Mucosa of gallbladder (tissue), 1 donor: ENCODE measurements around the gene SCGB1A1. TPM values are rescaled to one million over a fixed set of nuclear protein-coding genes. Genes with fewer than 3 reads are reported as not detected.
"Not testable (repeated sequence)": the region's sequence is repeated elsewhere in the genome, so short reads cannot be mapped to it uniquely, and the experiment has no call there.

Experiments
- DNase-seq: peaks from one replicate; pipeline ENCODE4 v3.0.0-alpha.2; 2020; ENCODE audit warnings: low spot score
- total RNA-seq: library from RNA; stranded (reverse); gene quantifications from one replicate; pipeline ENCODE4 v1.2.1, GENCODE V29; 2021
- donor health status: DM: no; HTN: no; CAD: no.

The SCGB1A1 gene
- total RNA-seq = 2.7 TPM

GRCh38 chr11:62418733-62419132 is at the start of gene SCGB1A1:
Gene SCGB1A1 (plus strand): TSS chr11:62419033. CDS start chr11:62419096, 63 bp downstream.
- no peak for DNase-seq

- no peak for DNase-seq
Observed at GRCh38 chr11:62370743-62371440, 47.9 kb upstream of the SCGB1A1 start.

- DNase-seq = no peak
Observed at GRCh38 chr11:62372871-62373270, 46.0 kb upstream of the SCGB1A1 start.

GRCh38 chr11:62373464-62374119 is 45.2 kb upstream of the SCGB1A1 start:
- no peak for DNase-seq

- no peak for DNase-seq
Observed at GRCh38 chr11:62374801-62375200, 44.0 kb upstream of the SCGB1A1 start.

GRCh38 chr11:62378459-62379063 is 40.3 kb upstream of the SCGB1A1 start:
- not testable (repeated sequence) for DNase-seq

- DNase-seq = not testable (repeated sequence)
Observed at GRCh38 chr11:62379586-62379985, 39.2 kb upstream of the SCGB1A1 start.

GRCh38 chr11:62380821-62381245 is 38.0 kb upstream of the SCGB1A1 start:
- DNase-seq = peak; percentile 48

GRCh38 chr11:62383822-62384221 is 35.0 kb upstream of the SCGB1A1 start:
- DNase-seq = no peak

- DNase-seq = not testable (repeated sequence)
Observed at GRCh38 chr11:62386083-62386482, 32.8 kb upstream of the SCGB1A1 start.

GRCh38 chr11:62387381-62387780 is 31.5 kb upstream of the SCGB1A1 start:
- DNase-seq = no peak

- DNase-seq = no peak
Observed at GRCh38 chr11:62388999-62389398, 29.8 kb upstream of the SCGB1A1 start.

GRCh38 chr11:62390237-62390636 is 28.6 kb upstream of the SCGB1A1 start:
- no peak for DNase-seq

- DNase-seq = no peak
Observed at GRCh38 chr11:62390722-62391121, 28.1 kb upstream of the SCGB1A1 start.

GRCh38 chr11:62391642-62392425 is 27.0 kb upstream of the SCGB1A1 start:
- no peak for DNase-seq

- DNase-seq = no peak
Observed at GRCh38 chr11:62392506-62392905, 26.3 kb upstream of the SCGB1A1 start.

- no peak for DNase-seq
Observed at GRCh38 chr11:62393061-62393611, 25.7 kb upstream of the SCGB1A1 start.

GRCh38 chr11:62393735-62394134 is 25.1 kb upstream of the SCGB1A1 start:
- DNase-seq = no peak

- DNase-seq = peak; percentile 77
Observed at GRCh38 chr11:62394825-62395538, 23.9 kb upstream of the SCGB1A1 start.

- DNase-seq = no peak
Observed at GRCh38 chr11:62395885-62396551, 22.8 kb upstream of the SCGB1A1 start.
